ENCODE results near the gene APOB. TPM values are rescaled to one million over a fixed set of nuclear protein-coding genes. Genes with fewer than 3 reads are reported as not detected.

APOB gene
- total and polyA plus RNA-seq, 2 of the 13 experiments (the other 11 are each of a cell fraction or from before 2014, with no cell fraction given) = 1,569 to 2,515 TPM

- 0 out of 2 replicates have a peak, but pooled peaks have one; percentile 63 for TF ChIP-seq ZNF44 (CRISPR knock-in tag; IDR thresholded peaks at IDR 0.05)
- no peak for TF ChIP-seq ZNF589 (CRISPR knock-in tag; conservative IDR thresholded peaks at IDR 0.05)
- TF ChIP-seq, protein P1, sequence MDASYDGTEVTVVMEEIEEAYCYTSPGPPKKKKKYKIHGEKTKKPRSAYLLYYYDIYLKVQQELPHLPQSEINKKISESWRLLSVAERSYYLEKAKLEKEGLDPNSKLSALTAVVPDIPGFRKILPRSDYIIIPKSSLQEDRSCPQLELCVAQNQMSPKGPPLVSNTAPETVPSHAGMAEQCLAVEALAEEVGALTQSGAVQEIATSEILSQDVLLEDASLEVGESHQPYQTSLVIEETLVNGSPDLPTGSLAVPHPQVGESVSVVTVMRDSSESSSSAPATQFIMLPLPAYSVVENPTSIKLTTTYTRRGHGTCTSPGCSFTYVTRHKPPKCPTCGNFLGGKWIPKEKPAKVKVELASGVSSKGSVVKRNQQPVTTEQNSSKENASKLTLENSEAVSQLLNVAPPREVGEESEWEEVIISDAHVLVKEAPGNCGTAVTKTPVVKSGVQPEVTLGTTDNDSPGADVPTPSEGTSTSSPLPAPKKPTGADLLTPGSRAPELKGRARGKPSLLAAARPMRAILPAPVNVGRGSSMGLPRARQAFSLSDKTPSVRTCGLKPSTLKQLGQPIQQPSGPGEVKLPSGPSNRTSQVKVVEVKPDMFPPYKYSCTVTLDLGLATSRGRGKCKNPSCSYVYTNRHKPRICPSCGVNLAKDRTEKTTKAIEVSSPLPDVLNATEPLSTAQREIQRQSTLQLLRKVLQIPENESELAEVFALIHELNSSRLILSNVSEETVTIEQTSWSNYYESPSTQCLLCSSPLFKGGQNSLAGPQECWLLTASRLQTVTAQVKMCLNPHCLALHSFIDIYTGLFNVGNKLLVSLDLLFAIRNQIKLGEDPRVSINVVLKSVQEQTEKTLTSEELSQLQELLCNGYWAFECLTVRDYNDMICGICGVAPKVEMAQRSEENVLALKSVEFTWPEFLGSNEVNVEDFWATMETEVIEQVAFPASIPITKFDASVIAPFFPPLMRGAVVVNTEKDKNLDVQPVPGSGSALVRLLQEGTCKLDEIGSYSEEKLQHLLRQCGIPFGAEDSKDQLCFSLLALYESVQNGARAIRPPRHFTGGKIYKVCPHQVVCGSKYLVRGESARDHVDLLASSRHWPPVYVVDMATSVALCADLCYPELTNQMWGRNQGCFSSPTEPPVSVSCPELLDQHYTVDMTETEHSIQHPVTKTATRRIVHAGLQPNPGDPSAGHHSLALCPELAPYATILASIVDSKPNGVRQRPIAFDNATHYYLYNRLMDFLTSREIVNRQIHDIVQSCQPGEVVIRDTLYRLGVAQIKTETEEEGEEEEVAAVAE (CRISPR knock-in tag; IDR thresholded peaks at IDR 0.05; ENCODE audit: borderline replicate concordance) = no peak
- TF ChIP-seq NR3C1 (CRISPR knock-in tag; IDR thresholded peaks at IDR 0.05) = no peak
- TF ChIP-seq, protein P2, sequence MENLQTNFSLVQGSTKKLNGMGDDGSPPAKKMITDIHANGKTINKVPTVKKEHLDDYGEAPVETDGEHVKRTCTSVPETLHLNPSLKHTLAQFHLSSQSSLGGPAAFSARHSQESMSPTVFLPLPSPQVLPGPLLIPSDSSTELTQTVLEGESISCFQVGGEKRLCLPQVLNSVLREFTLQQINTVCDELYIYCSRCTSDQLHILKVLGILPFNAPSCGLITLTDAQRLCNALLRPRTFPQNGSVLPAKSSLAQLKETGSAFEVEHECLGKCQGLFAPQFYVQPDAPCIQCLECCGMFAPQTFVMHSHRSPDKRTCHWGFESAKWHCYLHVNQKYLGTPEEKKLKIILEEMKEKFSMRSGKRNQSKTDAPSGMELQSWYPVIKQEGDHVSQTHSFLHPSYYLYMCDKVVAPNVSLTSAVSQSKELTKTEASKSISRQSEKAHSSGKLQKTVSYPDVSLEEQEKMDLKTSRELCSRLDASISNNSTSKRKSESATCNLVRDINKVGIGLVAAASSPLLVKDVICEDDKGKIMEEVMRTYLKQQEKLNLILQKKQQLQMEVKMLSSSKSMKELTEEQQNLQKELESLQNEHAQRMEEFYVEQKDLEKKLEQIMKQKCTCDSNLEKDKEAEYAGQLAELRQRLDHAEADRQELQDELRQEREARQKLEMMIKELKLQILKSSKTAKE (CRISPR knock-in tag; IDR thresholded peaks at IDR 0.05; ENCODE audit: borderline replicate concordance) = 0 out of 2 replicates have a peak, but pooled peaks have one; percentile 33
- no peak; the same call in 1 of the 2 replicates for TF ChIP-seq ZHX1 (CRISPR knock-in tag; IDR thresholded peaks at IDR 0.05; ENCODE audit: low read depth)
- TF ChIP-seq, protein P3, sequence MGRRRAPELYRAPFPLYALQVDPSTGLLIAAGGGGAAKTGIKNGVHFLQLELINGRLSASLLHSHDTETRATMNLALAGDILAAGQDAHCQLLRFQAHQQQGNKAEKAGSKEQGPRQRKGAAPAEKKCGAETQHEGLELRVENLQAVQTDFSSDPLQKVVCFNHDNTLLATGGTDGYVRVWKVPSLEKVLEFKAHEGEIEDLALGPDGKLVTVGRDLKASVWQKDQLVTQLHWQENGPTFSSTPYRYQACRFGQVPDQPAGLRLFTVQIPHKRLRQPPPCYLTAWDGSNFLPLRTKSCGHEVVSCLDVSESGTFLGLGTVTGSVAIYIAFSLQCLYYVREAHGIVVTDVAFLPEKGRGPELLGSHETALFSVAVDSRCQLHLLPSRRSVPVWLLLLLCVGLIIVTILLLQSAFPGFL (CRISPR knock-in tag; IDR thresholded peaks at IDR 0.05) = no peak
- TF ChIP-seq ZMYM3 (CRISPR knock-in tag; IDR thresholded peaks at IDR 0.05) = no peak
- no peak for TF ChIP-seq ZNF34 (CRISPR knock-in tag; IDR thresholded peaks at IDR 0.05; ENCODE audit: borderline replicate concordance)
- no peak for TF ChIP-seq ZNF746 (CRISPR knock-in tag; IDR thresholded peaks at IDR 0.05)
- no peak; the same call in 1 of the 2 replicates for TF ChIP-seq ZNF614 (CRISPR knock-in tag; IDR thresholded peaks at IDR 0.05; ENCODE audit: borderline replicate concordance)
- TF ChIP-seq FOSL1 (CRISPR knock-in tag; IDR thresholded peaks at IDR 0.05; ENCODE audit: borderline replicate concordance) = 0 out of 2 replicates have a peak, but pooled peaks have one; percentile 17
- no peak for TF ChIP-seq RORA (CRISPR knock-in tag; IDR thresholded peaks at IDR 0.05)
- TF ChIP-seq MEIS2 (CRISPR knock-in tag; IDR thresholded peaks at IDR 0.05) = no peak; the same call in 1 of the 2 replicates
- no peak for TF ChIP-seq TRIM22 (IDR thresholded peaks at IDR 0.05)
- peak; percentile 41; the same call in 1 of the 2 replicates for TF ChIP-seq ZNF773 (CRISPR knock-in tag; IDR thresholded peaks at IDR 0.05; ENCODE audit: borderline replicate concordance)
Measured at GRCh38 chr2:21040468-21041377, 3.1 kb downstream of the APOB start (continued).

All from HepG2 (cell line).